IMR-90 (cell line): ENCODE measurements around the gene CATSPERZ. TPM values are rescaled to one million over a fixed set of nuclear protein-coding genes. Genes with fewer than 3 reads are reported as not detected.

Experiments
- ATAC-seq: fragments of 200-7000 bp; cut with Tn5 transposase; 2 replicates; pipeline ENCODE4 v1.9.1; 2020; ENCODE audit warnings: low read depth, mild to moderate bottlenecking, moderate library complexity
- BruUV-seq: library from RNA; stranded (reverse); fragments of 400-500 nt; replicated peaks from 2 replicates; lab custom pipeline; 2021; lab: Mats Ljungman, UMichigan
- CTCF ChIA-PET: fragments of 300-600 bp; formaldehyde crosslinking; extraction: SDS; loops from one replicate; lab custom pipeline; 2021; ENCODE audit warnings: antibody characterized with exemption; lab: Yijun Ruan, JAX
- POLR2A ChIA-PET: fragments of 300-600 bp; sonication (Branson Sonifier 250); formaldehyde crosslinking; loops from one replicate; lab custom pipeline; 2022; ENCODE audit warnings: antibody characterized with exemption; ENCODE audit not compliant: unreplicated experiment; lab: Charles Lee
- DNase-seq: peaks from one replicate; pipeline ENCODE4 v3.0.0; 2013
- H2AFZ ChIP-seq: replicated peaks from 2 replicates; pipeline ENCODE3; 2013; ENCODE audit warnings: low read length, mild to moderate bottlenecking; ENCODE audit not compliant: poor library complexity
- H2AK5ac ChIP-seq: 2 replicates; pipeline ENCODE4 v1.6.1; 2013; ENCODE audit warnings: low read depth, low read length, inconsistent platforms
- H2AK9ac ChIP-seq: replicated peaks from 2 replicates; pipeline ENCODE3; 2013; ENCODE audit warnings: mild to moderate bottlenecking, low read depth, low read length, moderate library complexity; ENCODE audit not compliant: poor library complexity
- H2BK120ac ChIP-seq: 2 replicates; pipeline ENCODE4 v1.6.1; 2013; ENCODE audit warnings: low read depth, low read length, inconsistent platforms
- H2BK15ac ChIP-seq: 3 replicates; pipeline ENCODE4 v1.6.1; 2013; ENCODE audit warnings: low read depth, low read length, inconsistent platforms
- H2BK20ac ChIP-seq: 2 replicates; pipeline ENCODE4 v1.6.1; 2013; ENCODE audit warnings: low read depth, mild to moderate bottlenecking, inconsistent platforms, low read length, moderate library complexity
- H2BK5ac ChIP-seq: 2 replicates; pipeline ENCODE4 v1.6.1; 2013; ENCODE audit warnings: mild to moderate bottlenecking, low read depth, low read length, inconsistent platforms; ENCODE audit not compliant: poor library complexity, severe bottlenecking
- H3K14ac ChIP-seq: replicated peaks from 2 replicates; pipeline ENCODE4 v1.6.1; 2013; ENCODE audit warnings: low read depth, low read length, inconsistent platforms
- H3K18ac ChIP-seq: 2 replicates; pipeline ENCODE4 v1.6.1; 2013; ENCODE audit warnings: low read depth, low read length, control low read depth
- H3K23ac ChIP-seq: 2 replicates; pipeline ENCODE4 v1.6.1; 2013; ENCODE audit warnings: low read depth, low read length, inconsistent platforms
- H3K27ac ChIP-seq: 2 replicates; pipeline ENCODE4 v1.5.1; 2013; ENCODE audit warnings: mild to moderate bottlenecking, control low read depth, low read length; ENCODE audit not compliant: insufficient read depth
- H3K27me3 ChIP-seq: 2 replicates; pipeline ENCODE4 v1.6.1; 2013; ENCODE audit warnings: low read length; ENCODE audit not compliant: control insufficient read depth, insufficient read depth
- H3K36me3 ChIP-seq: 2 replicates; pipeline ENCODE4 v1.6.1; 2013; ENCODE audit warnings: low read length, mixed read lengths; ENCODE audit not compliant: control insufficient read depth, insufficient read depth
- H3K4ac ChIP-seq: 2 replicates; pipeline ENCODE4 v1.6.1; 2013; ENCODE audit warnings: low read depth, low read length, inconsistent platforms
- H3K4me1 ChIP-seq: 2 replicates; pipeline ENCODE4 v1.6.1; 2013; ENCODE audit warnings: low read length, mixed read lengths; ENCODE audit not compliant: control insufficient read depth, insufficient read depth
- H3K4me2 ChIP-seq: 2 replicates; pipeline ENCODE4 v1.6.1; 2013; ENCODE audit warnings: low read depth, mild to moderate bottlenecking, control low read depth, low read length, moderate library complexity
- H3K4me3 ChIP-seq: 2 replicates; pipeline ENCODE4 v1.5.1; 2013; ENCODE audit warnings: low read depth, mild to moderate bottlenecking, control low read depth, low read length, moderate library complexity; ENCODE audit not compliant: insufficient read depth
- H3K56ac ChIP-seq: 2 replicates; pipeline ENCODE4 v1.6.1; 2013; ENCODE audit warnings: low read length, inconsistent platforms; ENCODE audit not compliant: insufficient read depth; ENCODE audit errors: extremely low read depth
- H3K79me1 ChIP-seq, 2 experiments: 2 replicates each; pipeline ENCODE4 v1.6.1; 2013; ENCODE audit warnings: low read length in 2 of 2, inconsistent platforms in 1 of 2, low read depth in 1 of 2
- H3K9ac ChIP-seq: 2 replicates; pipeline ENCODE4 v1.6.1; 2013; ENCODE audit warnings: low read depth, low read length, control low read depth
- H3K9me1 ChIP-seq: 2 replicates; pipeline ENCODE4 v1.6.1; 2013; ENCODE audit warnings: low read length, inconsistent platforms; ENCODE audit not compliant: insufficient read depth
- H3K9me3 ChIP-seq: 2 replicates; pipeline ENCODE4 v1.6.1; 2013; ENCODE audit warnings: low read length; ENCODE audit not compliant: control insufficient read depth, insufficient read depth
- H4K20me1 ChIP-seq: 2 replicates; pipeline ENCODE4 v1.6.1; 2013; ENCODE audit warnings: low read length, inconsistent platforms; ENCODE audit not compliant: insufficient read depth
- H4K5ac ChIP-seq: 2 replicates; pipeline ENCODE4 v1.6.1; 2013; ENCODE audit warnings: mild to moderate bottlenecking, low read depth, low read length, control low read depth
- H4K8ac ChIP-seq, 2 experiments: 2 replicates each; pipeline ENCODE4 v1.6.1; 2013; ENCODE audit warnings: low read depth in 2 of 2, low read length in 2 of 2, control low read depth in 1 of 2, inconsistent platforms in 1 of 2
- H4K91ac ChIP-seq: 2 replicates; pipeline ENCODE4 v1.6.1; 2013; ENCODE audit warnings: low read depth, low read length, inconsistent platforms; ENCODE audit not compliant: insufficient read depth
- BHLHE40 ChIP-seq: fragments of 150-350 bp; IDR thresholded peaks from 2 replicates; pipeline ENCODE4 v1.6.1; 2016; ENCODE audit warnings: mild to moderate bottlenecking, low read depth, low read length
- CEBPB ChIP-seq: IDR thresholded peaks from 2 replicates; pipeline ENCODE4 v1.6.1; 2012; ENCODE audit warnings: low read depth, low read length, improper control_type of control experiment
- CHD1 ChIP-seq: IDR thresholded peaks from 2 replicates; pipeline ENCODE4 v1.6.1; 2012; ENCODE audit warnings: low read depth, low read length, improper control_type of control experiment
- FOS ChIP-seq: fragments of 150-350 bp; IDR thresholded peaks from 2 replicates; pipeline ENCODE4 v1.6.1; 2016; ENCODE audit warnings: low read depth, low read length
- MAFK ChIP-seq: IDR thresholded peaks from 2 replicates; pipeline ENCODE4 v1.6.1; 2012; ENCODE audit warnings: low read depth, low read length, improper control_type of control experiment
- MAZ ChIP-seq: IDR thresholded peaks from 2 replicates; pipeline ENCODE4 v1.6.1; 2012; ENCODE audit warnings: low read depth, mild to moderate bottlenecking, low read length, improper control_type of control experiment, moderate library complexity, borderline replicate concordance
- MXI1 ChIP-seq: IDR thresholded peaks from 2 replicates; pipeline ENCODE4 v1.6.1; 2012; ENCODE audit warnings: low read depth, mild to moderate bottlenecking, low read length, moderate library complexity, borderline replicate concordance
- NFE2L2 ChIP-seq: fragments of 150-350 bp; IDR thresholded peaks from 2 replicates; pipeline ENCODE4 v1.6.1; 2016; ENCODE audit warnings: low read depth, mild to moderate bottlenecking, low read length
- POLR2A ChIP-seq: IDR thresholded peaks from 2 replicates; pipeline ENCODE4 v1.6.1; 2012; ENCODE audit warnings: mild to moderate bottlenecking, low read depth, low read length
- RAD21 ChIP-seq: IDR thresholded peaks from 2 replicates; pipeline ENCODE4 v1.6.1; 2012; ENCODE audit warnings: low read length, improper control_type of control experiment
- RCOR1 ChIP-seq: IDR thresholded peaks from 2 replicates; pipeline ENCODE4 v1.6.1; 2012; ENCODE audit warnings: mild to moderate bottlenecking, low read length, improper control_type of control experiment; ENCODE audit not compliant: insufficient replicate concordance
- RFX5 ChIP-seq: IDR thresholded peaks from 2 replicates; pipeline ENCODE4 v1.8.0; 2012; ENCODE audit warnings: low read depth, mild to moderate bottlenecking, low read length, moderate library complexity
- SMC3 ChIP-seq: fragments of 150-350 bp; IDR thresholded peaks from 2 replicates; pipeline ENCODE4 v1.6.1; 2016; ENCODE audit warnings: low read depth, mild to moderate bottlenecking, antibody characterized with exemption, low read length, moderate library complexity
- USF2 ChIP-seq: fragments of 150-350 bp; IDR thresholded peaks from 2 replicates; pipeline ENCODE4 v1.6.1; 2017; ENCODE audit warnings: mild to moderate bottlenecking, antibody characterized with exemption, low read length, low read depth
- WGBS, 2 experiments: methylation state at CpG; one replicate each; pipeline versions ENCODE4 v1.1.5 to v1.1.7; 2013; ENCODE audit warnings: missing lambda C conversion rate in 2 of 2; ENCODE audit not compliant: insufficient read length in 1 of 2; ENCODE audit errors: extremely low coverage in 2 of 2; 5-methylcytosine and 5-hydroxymethylcytosine counted together
- dilution Hi-C: fragments of 300-500 bp; cut with HindIII; formaldehyde crosslinking; loops from one replicate; pipeline ENCODE4 v1.14.3; 2018; ENCODE audit warnings: low sequenced_read_pairs; ENCODE audit not compliant: unreplicated experiment
- in situ Hi-C: fragments of 300-500 bp; cut with MboI; formaldehyde crosslinking; loops from 3 replicates; pipeline ENCODE4 v1.14.3; 2019; ENCODE audit warnings: low sequenced_read_pairs, inconsistent platforms, mixed read lengths
- intact Hi-C: fragments of 100-400 bp; cut with micrococcal nuclease; formaldehyde crosslinking; loops from 2 replicates; pipeline ENCODE4 v1.10.0; 2022
- polyA plus RNA-seq, 3 experiments: library from polyadenylated mRNA; depleted of rRNA; stranded (reverse); fragments of >200 nt; gene quantifications; 2 replicates each; pipeline ENCODE4 v1.2.3, GENCODE V29; 2012; ENCODE audit warnings: low replicate concordance in 1 of 3
- total RNA-seq: library from RNA; depleted of rRNA; stranded (reverse); fragments of >200 nt; gene quantifications from 2 replicates; pipeline ENCODE4 v1.2.3, GENCODE V29; 2012
- TF ChIP-seq, protein P1 (sequence below): fragments of 150-350 bp; IDR thresholded peaks from 2 replicates; pipeline ENCODE4 v1.6.1; 2016; ENCODE audit warnings: low read depth, mild to moderate bottlenecking, low read length, moderate library complexity, borderline replicate concordance
- TF ChIP-seq, protein P2 (sequence below): conservative IDR thresholded peaks from 2 replicates; pipeline ENCODE4 v1.5.1; 2012; ENCODE audit warnings: mild to moderate bottlenecking, low read depth, low read length, improper control_type of control experiment

The CATSPERZ gene
- total and polyA plus RNA-seq, 2 of the 4 experiments (the other 2 are of a cell fraction) = not detected

DNA sequence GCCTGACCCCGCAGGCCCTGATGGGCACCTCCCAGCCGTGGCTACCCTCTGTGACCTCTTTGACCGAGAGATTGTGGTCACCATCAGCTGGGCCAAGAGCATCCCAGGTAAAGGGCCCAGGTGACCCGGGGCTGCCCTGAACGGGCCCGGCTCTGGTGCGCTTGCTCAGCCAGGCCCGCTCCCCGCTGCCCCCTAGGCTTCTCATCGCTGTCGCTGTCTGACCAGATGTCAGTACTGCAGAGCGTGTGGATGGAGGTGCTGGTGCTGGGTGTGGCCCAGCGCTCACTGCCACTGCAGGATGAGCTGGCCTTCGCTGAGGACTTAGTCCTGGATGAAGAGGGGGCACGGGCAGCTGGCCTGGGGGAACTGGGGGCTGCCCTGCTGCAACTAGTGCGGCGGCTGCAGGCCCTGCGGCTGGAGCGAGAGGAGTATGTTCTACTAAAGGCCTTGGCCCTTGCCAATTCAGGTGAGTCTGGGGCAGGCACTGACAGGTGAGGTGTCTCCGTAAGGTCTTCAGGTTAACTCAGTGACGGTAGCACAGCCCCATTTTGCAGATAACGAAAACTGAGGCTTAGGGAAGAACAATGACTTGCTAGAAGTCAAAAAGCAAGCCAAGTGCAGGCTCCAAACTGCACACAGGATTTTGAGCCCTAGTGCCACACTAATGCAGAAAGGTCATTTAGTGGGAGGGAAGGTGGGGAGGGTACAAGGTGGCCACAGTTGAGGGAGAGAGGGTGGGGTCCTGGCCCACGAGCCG, 14.8 kb downstream of the CATSPERZ start:
- H3K27ac ChIP-seq = no peak overlapping the region
- in situ Hi-C loops = no loop called here

More for the DNA sequence above, 14.8 kb downstream of the CATSPERZ start:
- dilution Hi-C loops = no loop called here
- Histone ChIP-seq H3K56ac (no peak overlapping the region), H3K18ac (no peak overlapping the region), H3K14ac (no peak overlapping the region), H4K20me1 (no peaks in the 10 kb centered on the region), H4K91ac (no peak overlapping the region), H2AK9ac (no peak overlapping the region), H3K4me1 (peaks cover 6% of the 10 kb centered on the region), H3K79me1 (peaks cover 12 to 39% of the 10 kb centered on the region in 2 experiments), H3K4ac (no peak overlapping the region), H3K27me3 (no peaks in the 10 kb centered on the region), H3K9me1 (peaks cover 11% of the 10 kb centered on the region), H3K4me2 (no peak overlapping the region), H2AK5ac (no peak overlapping the region), H3K23ac (no peak overlapping the region), H3K9me3 (no peaks in the 10 kb centered on the region), H4K8ac (no peak overlapping the region), H2BK15ac (no peak overlapping the region), H3K4me3 (no peak overlapping the region), H4K5ac (no peak overlapping the region), H3K36me3 (peaks cover 15% of the 10 kb centered on the region; the same call in 1 of the 2 replicates), H3K9ac (no peak overlapping the region), H2BK5ac (no peak overlapping the region), H2BK20ac (no peak overlapping the region), H2AFZ (no peak overlapping the region), H2BK120ac (no peak overlapping the region)
- TF ChIP-seq FOS (no peak), RCOR1 (no peak), BHLHE40 (no peak), CHD1 (no peak), RFX5 (no peak), CEBPB (no peak), POLR2A (no peak), SMC3 (no peak), NFE2L2 (no peak), USF2 (no peak), MAFK (no peak), MAZ (no peak), MXI1 (no peak), RAD21 (no peak)
- TF ChIP-seq, protein P1, sequence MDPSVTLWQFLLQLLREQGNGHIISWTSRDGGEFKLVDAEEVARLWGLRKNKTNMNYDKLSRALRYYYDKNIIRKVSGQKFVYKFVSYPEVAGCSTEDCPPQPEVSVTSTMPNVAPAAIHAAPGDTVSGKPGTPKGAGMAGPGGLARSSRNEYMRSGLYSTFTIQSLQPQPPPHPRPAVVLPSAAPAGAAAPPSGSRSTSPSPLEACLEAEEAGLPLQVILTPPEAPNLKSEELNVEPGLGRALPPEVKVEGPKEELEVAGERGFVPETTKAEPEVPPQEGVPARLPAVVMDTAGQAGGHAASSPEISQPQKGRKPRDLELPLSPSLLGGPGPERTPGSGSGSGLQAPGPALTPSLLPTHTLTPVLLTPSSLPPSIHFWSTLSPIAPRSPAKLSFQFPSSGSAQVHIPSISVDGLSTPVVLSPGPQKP = no peak
- TF ChIP-seq, protein P2, sequence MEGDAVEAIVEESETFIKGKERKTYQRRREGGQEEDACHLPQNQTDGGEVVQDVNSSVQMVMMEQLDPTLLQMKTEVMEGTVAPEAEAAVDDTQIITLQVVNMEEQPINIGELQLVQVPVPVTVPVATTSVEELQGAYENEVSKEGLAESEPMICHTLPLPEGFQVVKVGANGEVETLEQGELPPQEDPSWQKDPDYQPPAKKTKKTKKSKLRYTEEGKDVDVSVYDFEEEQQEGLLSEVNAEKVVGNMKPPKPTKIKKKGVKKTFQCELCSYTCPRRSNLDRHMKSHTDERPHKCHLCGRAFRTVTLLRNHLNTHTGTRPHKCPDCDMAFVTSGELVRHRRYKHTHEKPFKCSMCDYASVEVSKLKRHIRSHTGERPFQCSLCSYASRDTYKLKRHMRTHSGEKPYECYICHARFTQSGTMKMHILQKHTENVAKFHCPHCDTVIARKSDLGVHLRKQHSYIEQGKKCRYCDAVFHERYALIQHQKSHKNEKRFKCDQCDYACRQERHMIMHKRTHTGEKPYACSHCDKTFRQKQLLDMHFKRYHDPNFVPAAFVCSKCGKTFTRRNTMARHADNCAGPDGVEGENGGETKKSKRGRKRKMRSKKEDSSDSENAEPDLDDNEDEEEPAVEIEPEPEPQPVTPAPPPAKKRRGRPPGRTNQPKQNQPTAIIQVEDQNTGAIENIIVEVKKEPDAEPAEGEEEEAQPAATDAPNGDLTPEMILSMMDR = no peak
- POLR2A ChIA-PET = no interaction called here
- CTCF ChIA-PET = no interaction called here
- ATAC-seq (no peak), DNase-seq (no peak)
- BruUV-seq = no TSS peak
- 95% methylated on average over 13 of the region's 24 CpGs; no CpG with 5 or more reads in 1 of the 2 experiments for WGBS, 2 experiments
- intact Hi-C loops = no loop called here
